ENCODE results near the gene HNRNPA2B1.

Gene HNRNPA2B1

DNA sequence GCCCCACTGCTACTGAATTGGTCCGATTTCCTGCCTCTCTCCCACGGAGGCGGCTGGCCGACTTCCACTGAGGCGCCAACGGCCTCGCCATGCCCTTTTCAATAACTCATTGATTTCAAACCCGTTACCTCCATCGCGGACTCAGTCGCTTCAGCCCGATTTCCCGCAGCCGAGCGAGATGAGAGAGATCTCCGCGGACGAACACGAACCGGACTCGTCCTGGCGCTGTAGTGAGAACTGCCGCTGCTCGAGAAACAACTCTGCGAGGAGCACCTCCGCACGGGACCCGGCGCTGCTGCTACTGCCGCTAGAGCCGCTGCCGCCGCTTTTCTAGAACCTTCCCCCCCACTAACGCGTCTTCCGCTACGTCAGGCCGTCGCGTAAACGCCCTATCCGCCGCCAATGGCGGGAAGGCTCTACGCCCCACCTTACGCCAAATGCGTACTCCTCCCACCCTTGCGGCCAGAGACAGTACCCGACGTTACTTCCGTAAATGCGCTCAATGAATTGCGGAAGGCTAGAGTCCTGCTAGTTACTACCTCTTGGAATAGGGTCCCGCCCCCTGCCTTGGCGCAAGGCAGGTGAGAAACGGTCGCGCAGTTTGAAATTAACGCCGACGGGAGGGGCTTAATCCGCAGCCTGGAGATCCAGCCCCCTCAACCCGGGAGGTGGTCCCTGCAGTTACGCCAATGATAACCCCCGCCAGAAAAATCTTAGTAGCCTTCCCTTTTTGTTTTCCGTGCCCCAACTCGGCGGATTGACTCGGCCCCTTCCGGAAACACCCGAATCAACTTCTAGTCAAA, at the start of gene HNRNPA2B1:
HNRNPA2B1 (minus strand) TSS at position 303 of the 803 bp plus-strand sequence; CDS start at position 134, 169 bp downstream.
- peak; percentile 99 for DNase-seq

DNA sequence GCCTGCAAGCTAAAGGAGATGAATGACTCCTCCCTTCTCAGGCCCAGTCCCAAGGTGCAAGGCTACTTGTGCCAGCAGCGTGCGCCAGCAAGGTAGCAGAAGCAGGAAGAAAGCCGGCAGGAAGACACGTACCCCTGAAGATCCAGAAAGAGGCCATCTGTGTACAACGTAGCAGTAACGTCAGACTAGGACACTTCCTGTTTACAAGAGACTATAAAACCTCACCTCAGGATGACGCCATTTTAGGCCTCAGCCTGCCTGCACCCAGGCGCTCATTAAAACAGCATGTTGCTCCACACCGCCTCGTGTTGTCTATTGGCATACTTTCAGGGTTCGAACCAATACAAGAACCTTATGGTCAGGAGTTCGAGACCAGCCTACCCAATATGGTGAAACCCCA, 49.7 kb upstream of the HNRNPA2B1 start:
- DNase-seq = no peak

DNA sequence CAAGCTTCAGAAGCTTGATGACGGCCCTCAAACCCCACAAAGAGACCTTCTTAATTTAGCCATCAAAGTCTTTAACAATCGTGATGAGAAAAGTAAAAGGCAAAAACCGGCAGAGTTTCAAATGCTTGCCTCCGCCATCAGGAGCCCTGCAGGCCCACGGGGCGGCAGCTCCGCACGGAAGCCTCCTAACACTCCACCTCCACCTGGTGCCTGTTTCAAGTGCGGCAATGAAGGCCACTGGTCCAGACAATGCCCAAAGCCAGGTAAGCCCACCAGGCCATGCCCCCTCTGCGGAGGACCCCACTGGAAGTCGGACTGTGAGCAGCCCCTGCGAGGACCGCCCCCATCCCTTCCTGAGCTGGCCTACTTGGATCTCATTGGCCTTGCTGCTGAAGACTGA, 44.6 kb upstream of the HNRNPA2B1 start:
- no peak for DNase-seq

DNA sequence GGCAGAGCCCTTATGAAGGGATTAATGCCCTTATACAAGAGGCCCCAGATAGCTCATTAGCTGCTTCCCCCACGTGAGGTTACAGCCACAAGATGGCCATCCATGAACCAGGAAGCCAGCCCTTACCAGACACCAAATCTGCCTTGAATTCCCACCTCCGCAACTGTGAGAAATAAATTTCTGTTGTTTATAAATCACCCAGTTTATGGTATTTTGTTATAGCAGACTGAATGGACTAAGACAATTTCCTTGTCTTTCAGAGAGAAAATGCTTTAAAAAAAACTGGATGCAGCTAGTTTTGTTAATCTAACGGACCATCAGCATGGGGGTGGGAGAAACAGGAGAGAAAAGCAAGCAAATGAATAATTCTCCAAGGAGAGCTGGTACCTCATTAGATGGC, 37.5 kb upstream of the HNRNPA2B1 start:
- DNase-seq = no peak

DNA sequence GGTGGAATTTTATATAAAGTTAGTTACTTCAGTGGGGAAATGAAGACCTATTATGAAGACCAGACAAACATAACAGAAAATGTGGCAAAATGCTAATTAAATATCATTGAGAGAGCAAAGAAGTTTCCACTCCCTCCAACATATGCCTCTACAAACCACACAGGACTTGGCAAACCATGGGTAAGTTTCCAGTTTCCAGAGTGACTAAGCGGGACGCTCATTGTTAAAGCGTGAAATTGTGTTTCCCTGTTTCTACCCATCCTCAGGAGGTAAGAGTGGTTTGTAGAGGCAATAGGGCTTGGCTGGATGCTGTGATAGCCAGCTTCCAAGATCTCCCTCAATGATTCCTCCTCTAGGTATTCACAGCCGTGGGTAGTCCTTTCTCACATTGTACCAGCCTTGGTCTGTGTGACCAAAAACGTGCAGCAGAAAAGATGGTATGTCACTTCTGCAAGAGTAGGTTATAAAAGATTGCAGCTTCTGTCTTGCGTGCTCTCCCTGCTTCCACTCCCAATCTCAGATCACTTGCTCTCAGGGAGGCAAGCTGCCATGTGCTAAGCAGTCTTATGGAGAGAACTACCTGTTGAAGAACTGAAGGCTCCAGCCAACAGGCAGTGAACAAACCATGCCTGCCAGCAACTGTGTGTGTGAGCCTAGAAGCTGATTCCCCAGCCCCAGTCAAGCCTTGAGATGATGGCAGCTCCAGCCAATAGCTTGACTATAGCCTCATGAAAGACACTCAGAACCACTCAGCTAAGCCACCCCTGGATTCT, 36.7 kb upstream of the HNRNPA2B1 start:
- DNase-seq = no peak

DNA sequence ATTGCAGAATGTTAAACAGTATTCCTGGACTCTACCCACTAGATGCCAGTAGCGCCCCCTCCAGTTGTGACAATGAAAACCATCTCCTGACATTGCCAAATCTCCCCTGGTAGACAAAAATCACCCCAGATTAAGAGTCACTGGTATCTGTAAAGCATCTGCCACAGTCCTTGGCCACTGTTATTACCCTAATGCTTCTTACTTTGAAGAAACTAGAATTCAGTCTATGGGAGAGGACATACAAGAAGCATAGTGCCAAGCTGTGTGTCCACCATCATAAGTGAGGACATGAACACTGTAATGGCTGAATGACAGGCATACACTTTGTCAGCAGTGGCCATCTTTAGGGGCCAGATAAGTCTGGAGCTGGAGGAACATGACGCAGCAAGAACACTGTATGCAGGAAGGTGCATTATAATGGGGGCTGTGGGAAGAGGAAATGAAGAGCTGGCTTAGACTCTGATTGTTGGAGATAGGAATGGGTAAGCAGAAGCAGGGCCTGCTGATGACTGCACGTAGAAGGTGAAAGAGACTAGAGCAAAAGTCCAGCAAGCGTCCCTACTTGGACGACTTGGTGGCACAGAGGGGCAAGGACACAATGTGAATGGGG, 33.5 kb upstream of the HNRNPA2B1 start:
- DNase-seq = no peak

DNA sequence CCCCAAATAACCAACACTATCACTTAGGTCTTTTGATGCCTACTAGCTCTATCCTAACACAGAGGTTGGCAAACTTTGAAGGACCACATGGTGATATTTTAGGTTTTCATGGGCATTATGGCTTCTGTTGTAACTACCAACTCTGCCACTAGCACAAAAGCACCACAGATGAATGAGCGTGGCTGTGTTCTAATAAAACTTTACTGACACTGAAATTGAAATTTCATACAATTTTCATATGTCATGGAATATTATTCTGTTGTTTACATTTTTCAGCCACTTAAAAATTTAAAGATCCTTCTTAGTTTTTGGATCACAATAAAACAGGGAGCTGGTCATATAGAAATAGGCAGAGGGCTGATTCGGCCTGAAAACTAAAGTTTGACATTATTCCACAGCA, 27.4 kb upstream of the HNRNPA2B1 start:
- no peak for DNase-seq

DNA sequence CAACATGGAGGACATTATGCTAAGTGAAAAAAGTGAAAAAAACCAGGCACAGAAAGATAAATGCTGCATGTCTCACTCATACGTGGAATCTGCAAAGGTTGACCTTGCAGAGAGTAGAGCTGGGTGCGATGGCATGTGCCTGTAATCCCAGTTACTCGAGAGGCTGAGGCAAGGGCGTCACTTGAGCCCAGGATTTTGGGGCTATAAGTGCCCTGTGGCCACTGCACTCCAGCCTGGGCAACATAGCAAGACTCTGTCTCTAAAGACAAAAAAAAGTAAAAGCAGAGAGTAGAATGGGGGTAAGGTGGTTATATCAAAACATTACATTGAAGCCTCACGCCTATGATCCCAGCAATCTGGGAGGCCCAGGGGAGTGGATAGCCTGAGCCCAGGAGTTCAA, 23.8 kb upstream of the HNRNPA2B1 start:
- no peak for DNase-seq

DNA sequence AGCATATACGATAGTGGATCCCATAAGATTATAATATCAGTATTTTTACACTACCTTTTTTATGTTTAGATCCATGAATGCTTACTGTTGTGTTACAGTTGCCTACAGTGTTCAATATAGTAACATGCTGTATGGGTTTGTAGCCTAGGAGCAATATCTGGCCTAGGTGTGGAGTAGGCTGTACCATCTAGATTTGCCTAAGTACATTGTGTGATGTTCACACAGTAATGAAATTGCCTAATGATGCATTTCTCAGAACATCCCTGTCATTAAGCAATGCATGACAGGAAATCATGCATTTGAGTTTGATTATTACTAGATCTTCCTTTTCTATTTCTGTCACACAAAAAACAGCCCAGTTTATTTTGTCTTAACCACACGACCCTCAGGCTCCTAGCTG, 15.5 kb upstream of the HNRNPA2B1 start:
- DNase-seq = no peak

DNA sequence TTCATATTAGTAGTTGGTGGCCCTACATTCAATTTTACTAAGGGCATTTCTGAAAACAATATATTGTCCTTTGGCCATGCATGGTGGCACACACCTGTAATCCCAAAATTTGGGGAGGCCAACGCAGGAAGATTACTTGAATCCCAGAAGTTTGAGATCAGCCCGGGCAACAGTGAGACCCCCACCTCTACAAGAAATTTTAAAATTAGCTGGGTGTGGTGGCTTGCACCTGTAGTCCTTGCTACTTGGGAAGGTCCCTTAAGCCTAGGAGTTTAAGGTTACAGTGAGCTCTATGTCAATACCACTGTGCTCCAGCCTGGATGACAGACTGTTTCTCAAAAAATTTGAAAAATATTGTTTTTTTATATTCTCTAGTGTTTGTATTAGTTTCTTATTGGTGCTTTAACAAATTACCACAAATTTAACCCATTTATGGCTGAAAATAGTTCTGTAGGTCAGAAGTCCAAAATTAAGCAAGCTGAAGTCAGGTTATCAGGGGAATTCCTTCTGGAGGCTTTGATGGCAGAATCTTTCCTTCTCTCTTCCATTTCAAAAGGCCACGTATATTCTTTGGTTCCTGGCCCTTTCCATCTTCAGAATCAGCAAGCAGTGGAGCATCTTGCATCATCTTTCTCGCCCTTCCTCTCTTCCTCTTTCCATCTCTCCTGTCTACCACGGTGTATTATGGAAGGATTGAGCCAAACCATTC, 13.4 kb upstream of the HNRNPA2B1 start:
- DNase-seq = no peak

DNA sequence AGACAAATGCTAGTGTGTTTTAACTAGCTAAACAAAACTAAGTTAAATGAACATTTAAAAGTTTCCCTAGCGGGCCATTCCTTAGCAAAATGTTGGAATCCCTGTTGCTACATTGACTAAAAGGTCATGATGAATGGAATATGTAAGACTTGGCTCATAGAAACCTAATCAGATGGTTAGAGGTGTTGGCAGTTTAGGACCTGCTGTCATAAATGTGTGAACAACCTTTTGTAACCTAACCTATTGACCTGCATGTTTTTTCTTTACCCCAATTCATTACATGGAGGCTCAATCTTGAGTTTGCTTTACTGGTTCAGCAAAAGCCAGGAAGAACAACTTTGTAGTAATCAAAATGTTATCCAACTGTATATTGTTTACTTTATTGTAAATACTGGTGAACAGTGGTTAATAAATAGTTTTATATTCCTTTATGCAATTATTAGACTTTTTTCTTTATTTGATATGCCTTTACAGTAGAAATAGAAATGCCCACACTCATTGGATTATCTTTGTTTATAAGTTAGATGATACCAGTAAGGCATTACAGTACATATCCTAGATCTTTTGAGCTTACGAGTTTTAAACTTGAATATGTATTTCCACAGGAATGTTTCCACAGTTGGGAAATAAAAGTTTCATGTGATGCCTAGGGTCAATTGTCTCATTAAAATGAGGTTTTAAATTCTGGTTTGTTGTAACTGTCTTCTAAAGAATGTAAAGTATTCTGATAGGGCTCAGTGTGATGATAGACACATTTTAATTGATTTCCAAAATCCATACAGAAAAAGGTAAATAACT, 12.6 kb upstream of the HNRNPA2B1 start:
- no peak for DNase-seq

DNA sequence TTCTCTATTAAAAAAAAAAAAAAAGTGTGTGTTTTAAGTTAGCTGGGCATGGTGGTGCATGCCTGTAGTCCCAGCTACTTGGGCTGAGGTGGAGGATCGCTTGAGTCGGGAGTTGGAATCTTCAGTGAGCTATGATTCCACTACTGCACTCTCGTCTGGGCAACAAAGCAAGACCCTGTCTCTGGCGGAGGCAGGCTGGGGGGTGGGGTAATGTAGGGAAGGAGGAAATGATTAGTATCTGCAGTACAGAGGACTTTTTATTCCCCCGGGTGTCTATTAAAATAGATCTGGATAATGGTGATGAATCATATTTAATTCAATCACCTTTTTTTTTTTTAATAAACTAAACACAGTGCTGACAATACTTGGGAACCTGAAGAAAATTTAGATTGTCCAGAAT, 7.5 kb upstream of the HNRNPA2B1 start:
- DNase-seq = no peak

DNA sequence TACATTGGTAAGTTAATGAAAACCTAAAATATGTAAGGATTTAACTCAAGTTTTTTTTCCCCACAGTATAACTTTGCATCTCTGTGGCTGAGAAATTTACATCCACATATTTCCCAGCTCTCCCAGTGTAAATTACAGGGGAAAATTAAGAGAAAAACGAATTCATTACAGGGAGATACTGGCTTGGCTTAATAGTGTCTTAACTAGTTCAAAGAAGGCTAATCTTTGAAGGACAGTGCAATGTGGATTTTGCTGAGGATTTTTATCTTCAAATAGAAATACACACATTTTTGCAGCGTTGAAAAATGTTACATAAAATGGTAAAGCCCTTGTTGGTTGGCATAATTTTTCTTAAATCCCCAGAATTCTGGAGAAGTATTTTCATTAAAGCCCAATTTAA, 2.5 kb upstream of the HNRNPA2B1 start:
- DNase-seq = no peak

DNA sequence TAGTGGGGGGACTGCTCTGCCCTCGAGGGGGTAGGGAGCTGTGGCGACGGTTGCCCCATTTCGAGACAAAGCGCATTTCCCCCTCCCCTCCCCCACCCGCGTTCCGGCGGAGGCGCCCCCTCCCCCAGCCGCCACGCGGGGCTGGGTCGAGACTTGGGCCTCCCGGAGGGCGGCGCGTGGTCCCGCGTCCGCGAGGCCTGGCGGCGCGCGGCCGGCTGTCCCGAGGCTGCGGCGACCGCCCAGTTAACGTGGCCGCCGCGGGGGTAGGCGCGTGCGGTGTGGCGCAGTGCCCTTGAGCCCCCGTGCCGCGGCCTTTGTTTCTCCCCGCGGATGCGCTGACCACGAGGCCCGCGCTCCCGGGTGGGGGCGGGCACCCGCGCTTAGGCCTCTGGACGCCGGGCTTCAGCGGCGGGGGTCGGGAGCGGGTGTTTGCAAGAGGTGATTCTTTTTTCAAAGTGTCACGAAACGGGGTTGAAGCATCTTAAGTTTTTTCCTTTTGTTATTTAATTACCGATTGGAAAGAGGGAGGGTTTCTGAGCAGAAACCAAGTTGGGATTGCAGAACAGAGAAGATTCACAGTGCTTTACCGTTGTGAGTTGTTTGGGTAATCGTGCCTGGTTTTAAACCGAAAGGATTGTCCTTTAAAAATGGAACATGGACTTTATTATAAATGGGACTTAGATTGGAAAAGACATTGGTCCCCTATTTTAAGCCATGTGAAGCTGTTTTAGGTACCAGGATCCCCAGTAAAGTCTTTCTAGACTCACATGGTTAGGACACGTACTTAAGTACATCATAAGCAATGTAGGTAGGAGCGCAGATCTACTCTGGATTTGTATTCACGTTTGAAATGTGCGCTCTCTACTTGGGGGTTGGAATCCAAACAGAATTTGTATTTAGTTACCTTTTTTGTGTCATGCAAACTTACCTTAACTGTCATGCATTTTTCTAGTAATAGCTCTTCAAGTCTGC, 1.8 kb upstream of the HNRNPA2B1 start:
- DNase-seq = no peak

DNA sequence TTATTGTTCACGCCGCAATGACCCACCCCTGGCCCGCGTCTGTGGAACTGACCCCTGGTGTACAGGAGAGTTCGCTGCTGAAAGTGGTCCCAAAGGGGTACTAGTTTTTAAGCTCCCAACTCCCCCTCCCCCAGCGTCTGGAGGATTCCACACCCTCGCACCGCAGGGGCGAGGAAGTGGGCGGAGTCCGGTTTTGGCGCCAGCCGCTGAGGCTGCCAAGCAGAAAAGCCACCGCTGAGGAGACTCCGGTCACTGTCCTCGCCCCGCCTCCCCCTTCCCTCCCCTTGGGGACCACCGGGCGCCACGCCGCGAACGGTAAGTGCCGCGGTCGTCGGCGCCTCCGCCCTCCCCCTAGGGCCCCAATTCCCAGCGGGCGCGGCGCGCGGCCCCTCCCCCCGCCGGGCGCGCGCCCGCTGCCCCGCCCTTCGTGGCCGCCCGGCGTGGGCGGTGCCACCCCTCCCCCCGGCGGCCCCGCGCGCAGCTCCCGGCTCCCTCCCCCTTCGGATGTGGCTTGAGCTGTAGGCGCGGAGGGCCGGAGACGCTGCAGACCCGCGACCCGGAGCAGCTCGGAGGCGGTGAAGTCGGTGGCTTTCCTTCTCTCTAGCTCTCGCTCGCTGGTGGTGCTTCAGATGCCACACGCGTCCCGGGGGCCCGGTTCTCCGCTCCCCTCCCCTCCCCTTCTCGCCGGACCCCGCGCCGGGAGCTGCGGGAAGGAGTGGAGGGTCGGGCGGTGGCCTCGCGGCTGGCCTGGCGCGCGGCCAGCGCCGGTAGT, 887 bp upstream of the HNRNPA2B1 start, which contains the start of gene CBX3:
CBX3 (plus strand) TSS at position 499 of the 772 bp plus-strand sequence. CDS start 1,254 bp downstream, outside the sequence.
- DNase-seq = peak; percentile 95

DNA sequence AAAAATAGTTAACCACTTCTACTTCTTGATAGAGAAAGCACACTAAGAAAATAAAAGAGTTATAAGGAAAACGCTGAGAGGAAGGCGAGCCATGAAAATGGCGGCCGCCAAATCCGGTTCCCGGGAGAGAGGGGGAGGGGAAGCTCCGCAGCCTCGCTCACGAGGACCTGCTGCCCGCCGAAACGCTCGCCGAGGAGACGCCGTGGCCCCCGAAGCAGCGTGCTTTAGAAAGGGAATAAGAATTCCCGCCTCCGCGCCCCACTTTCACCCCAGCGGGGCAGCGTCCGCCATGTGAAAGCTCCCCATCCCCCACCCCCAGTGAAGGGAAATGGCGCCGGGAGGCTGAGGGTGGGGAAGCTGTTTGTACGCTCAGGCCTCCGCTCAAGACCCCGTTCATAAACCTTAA, 505 bp downstream of the HNRNPA2B1 start:
- DNase-seq = peak; percentile 89

DNA sequence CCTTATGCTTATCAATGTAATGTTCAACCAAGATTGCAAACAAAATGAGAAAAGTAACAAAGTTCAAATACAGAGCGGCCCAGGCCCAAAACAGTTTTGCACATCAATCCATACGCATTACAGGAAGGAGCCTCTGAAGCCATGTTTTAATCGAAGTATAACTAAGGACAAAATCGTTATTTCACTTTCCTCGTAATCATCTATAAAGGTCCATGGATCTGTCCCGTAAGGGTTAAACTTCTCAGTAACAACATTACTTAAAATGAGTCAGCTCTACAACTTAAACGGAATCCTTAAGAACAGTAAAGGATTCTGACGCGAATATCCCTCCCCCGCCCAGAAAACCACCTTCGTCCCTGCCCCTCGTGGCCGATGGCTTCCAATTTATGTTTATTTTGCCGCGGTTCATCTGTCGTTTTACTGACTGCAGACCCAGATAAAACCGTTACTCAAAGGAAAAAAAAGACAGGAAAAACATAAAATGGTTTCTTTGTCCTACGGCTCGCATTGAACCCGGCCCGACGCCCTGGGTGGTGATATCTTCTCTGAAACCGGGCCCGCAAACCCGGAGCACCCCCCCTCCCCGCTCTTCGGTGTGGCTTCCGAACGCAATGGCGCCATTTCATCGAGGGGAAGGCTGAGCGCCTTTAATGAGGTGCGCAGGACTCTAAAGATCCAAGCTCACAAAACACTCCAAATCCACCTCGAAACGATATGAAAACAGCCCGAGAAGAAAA, 1.1 kb downstream of the HNRNPA2B1 start:
- peak; percentile 83 for DNase-seq

DNA sequence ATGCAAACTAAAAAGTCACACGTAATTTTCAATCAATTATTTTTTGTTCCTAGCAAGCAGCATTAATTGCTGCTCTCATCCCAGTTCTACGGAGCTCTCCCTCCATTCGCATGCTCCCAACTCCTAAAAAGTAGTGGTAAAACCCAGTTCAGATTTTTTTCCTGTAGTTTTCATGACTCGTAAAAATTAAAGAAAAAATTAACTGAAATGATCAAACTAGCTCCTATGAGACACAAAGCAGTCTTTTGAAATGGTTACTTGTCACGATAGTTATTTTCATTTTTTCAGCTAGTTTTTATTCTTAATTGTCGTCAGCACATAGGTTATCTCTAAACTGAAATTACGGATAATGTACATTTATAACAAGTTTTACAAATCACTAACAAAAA, 1.8 kb downstream of the HNRNPA2B1 start:
- DNase-seq = no peak

DNA sequence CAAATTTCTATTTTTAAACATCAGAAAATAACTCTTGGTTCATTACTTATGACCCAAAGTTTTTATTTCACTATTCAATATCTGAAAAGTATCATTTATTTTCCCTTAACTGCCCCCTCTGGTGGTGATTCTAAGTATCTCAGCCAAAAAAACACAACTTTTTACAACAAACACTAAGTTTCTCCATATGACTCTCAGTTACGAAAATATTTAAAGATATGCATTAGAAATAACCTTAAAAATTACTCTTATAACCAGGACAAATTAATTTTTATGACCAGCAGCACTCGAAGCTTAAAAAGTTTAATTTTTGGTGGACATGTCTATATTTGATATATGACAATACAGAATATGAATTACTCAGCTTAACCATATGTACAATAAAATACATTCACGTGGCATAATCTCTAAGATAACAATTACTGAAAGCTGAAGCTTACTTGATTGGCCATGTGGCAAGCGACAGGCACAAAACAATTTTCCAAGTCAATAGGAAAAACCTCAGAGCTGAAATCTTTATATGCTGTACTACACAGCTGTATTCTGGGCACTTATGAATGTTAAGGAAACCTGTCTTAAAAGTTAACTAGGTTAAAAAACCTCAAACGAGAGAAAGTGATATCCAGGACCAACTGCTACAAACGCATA, 2.3 kb downstream of the HNRNPA2B1 start:
- no peak for DNase-seq
